Measurements from ENCODE around the gene MAP1LC3B2. TPM values are rescaled to one million over a fixed set of nuclear protein-coding genes. Genes with fewer than 3 reads are reported as not detected.

Gene MAP1LC3B2
- total RNA-seq, 1 experiment from 2014 or later: 0.97 TPM

GRCh38 chr12:116538076-116538591 lies 21.0 kb upstream of the MAP1LC3B2 start:
- CTCF ChIA-PET: no interaction called here
- no TSS peak for BruUV-seq (replicated peaks)
- Mint-ChIP-seq H3K27ac (ENCODE audit: unreplicated experiment) (no peak overlapping the region), H3K27me3 (ENCODE audit: unreplicated experiment) (peaks cover 53% of the 10 kb centered on the region), H3K4me1 (ENCODE audit: low read depth, unreplicated experiment) (peaks cover 9% of the 10 kb centered on the region), H3K4me3 (ENCODE audit: low read depth, unreplicated experiment) (no peak overlapping the region), H3K36me3 (ENCODE audit: insufficient read depth, unreplicated experiment) (peaks cover 16% of the 10 kb centered on the region), H3K9me3 (ENCODE audit: low read depth, unreplicated experiment) (no peaks in the 10 kb centered on the region)
- no peak for TF ChIP-seq CTCF (IDR thresholded peaks at IDR 0.05; ENCODE audit: unreplicated experiment)
- no peak for DNase-seq
- intact Hi-C loops (cut with micrococcal nuclease; ENCODE audit: unreplicated experiment): no loop called here

DNA sequence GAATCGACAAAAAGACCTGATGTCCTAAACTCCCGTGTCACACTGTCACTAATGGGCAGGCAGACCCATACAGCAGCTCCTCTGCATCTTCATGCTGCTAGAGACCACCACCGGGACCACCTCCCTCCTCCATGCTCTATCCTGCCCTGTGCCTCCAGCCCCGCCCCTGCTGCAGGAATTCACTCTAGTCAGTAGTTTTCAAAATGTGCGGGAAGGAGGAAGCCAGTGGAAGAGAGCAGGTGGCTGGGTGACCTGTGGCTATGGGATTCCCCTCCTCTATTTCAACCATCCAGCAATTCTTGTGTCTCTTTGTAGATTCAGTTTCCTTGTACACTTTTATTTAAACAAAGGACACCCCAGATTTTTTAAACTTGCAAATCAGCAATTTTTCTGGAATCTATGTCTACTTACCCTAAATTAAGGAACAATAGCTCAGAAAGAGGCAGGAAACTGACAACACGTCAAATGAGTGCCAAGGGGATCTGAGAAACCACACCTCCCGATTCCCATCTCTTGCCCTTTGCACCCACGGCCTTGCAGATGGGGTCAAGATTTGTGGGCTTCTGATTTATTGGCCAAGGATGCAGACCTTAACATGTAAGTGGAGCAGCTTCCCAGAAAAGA lies 20.4 kb upstream of the MAP1LC3B2 start:
- intact Hi-C loops (cut with micrococcal nuclease; ENCODE audit: unreplicated experiment): no loop called here
- CTCF ChIA-PET: no interaction called here
- Mint-ChIP-seq H3K4me3 (ENCODE audit: low read depth, unreplicated experiment) (no peak overlapping the region), H3K27me3 (ENCODE audit: unreplicated experiment) (peaks cover 59% of the 10 kb centered on the region), H3K36me3 (ENCODE audit: insufficient read depth, unreplicated experiment) (peaks cover 10% of the 10 kb centered on the region), H3K4me1 (ENCODE audit: low read depth, unreplicated experiment) (peaks cover 9% of the 10 kb centered on the region), H3K9me3 (ENCODE audit: low read depth, unreplicated experiment) (no peaks in the 10 kb centered on the region), H3K27ac (ENCODE audit: unreplicated experiment) (no peak overlapping the region)
- DNase-seq: no peak
- no TSS peak for BruUV-seq (replicated peaks)
- TF ChIP-seq CTCF (IDR thresholded peaks at IDR 0.05; ENCODE audit: unreplicated experiment): no peak

DNA sequence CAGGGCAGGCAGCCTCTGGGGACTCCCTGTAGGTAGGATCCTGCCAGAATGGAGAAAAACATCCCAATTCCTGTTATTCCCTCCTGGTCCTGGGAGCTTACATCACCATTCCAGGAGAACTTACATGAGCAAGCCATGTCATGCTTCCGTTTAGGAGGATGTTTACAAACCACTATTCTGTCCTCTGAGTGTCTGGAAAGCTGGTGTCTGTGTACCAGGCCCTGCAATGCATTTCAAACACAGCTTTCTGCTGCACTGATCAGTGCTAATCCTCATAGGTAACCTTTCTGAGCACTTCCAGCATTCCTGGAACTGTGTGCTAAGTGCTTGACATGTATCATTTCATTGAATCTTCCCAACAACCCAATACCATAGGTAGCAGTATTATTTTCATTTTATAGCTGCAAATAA lies 19.8 kb upstream of the MAP1LC3B2 start:
- no peak for DNase-seq
- intact Hi-C loops (cut with micrococcal nuclease; ENCODE audit: unreplicated experiment): no loop called here
- peaks cover 6% of the 10 kb centered on the region for H3K4me1 Mint-ChIP-seq (ENCODE audit: low read depth, unreplicated experiment)
- TF ChIP-seq CTCF (IDR thresholded peaks at IDR 0.05; ENCODE audit: unreplicated experiment): no peak
- peaks cover 54% of the 10 kb centered on the region for H3K27me3 Mint-ChIP-seq (ENCODE audit: unreplicated experiment)
- no peak overlapping the region for H3K4me3 Mint-ChIP-seq (ENCODE audit: low read depth, unreplicated experiment)
- CTCF ChIA-PET: no interaction called here
- BruUV-seq (replicated peaks): no TSS peak
- no peaks in the 10 kb centered on the region for H3K9me3 Mint-ChIP-seq (ENCODE audit: low read depth, unreplicated experiment)
- H3K27ac Mint-ChIP-seq (ENCODE audit: unreplicated experiment): no peak overlapping the region
- H3K36me3 Mint-ChIP-seq (ENCODE audit: insufficient read depth, unreplicated experiment): peaks cover 4% of the 10 kb centered on the region

DNA sequence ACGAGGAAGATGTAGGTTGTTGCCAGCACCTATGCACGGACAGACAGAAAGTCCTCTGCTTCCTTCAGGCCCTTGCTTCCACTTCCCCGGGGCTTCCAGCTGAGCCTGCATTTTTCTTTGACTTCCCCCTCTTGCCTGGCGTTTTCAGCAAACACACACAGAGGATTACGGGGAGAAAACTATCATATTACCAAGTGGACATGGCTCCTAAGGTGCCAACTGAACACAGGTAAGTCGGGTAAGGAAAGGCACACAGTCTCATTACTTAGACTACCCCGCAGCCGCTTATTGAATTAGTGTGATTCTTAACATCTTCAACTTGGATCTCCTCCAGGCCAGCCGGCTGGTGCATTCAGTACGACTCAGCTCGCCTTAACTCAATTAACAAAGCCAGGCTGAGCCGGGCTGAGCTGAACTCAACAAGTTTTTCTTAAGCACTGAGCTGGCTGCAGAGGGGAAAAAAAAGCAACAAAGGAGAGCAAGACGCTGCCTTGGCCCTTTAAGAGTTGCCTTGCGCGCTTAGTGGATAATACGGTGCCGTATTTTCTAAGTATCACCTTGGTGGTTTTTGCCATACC lies 19.2 kb upstream of the MAP1LC3B2 start:
- no TSS peak for BruUV-seq (replicated peaks)
- H3K4me3 Mint-ChIP-seq (ENCODE audit: low read depth, unreplicated experiment): no peak overlapping the region
- no peaks in the 10 kb centered on the region for H3K4me1 Mint-ChIP-seq (ENCODE audit: low read depth, unreplicated experiment)
- no peak for DNase-seq
- H3K36me3 Mint-ChIP-seq (ENCODE audit: insufficient read depth, unreplicated experiment): no peaks in the 10 kb centered on the region
- H3K27ac Mint-ChIP-seq (ENCODE audit: unreplicated experiment): no peak overlapping the region
- CTCF ChIA-PET: no interaction called here
- no peaks in the 10 kb centered on the region for H3K9me3 Mint-ChIP-seq (ENCODE audit: low read depth, unreplicated experiment)
- TF ChIP-seq CTCF (IDR thresholded peaks at IDR 0.05; ENCODE audit: unreplicated experiment): no peak
- intact Hi-C loops (cut with micrococcal nuclease; ENCODE audit: unreplicated experiment): no loop called here
- H3K27me3 Mint-ChIP-seq (ENCODE audit: unreplicated experiment): peaks cover 47% of the 10 kb centered on the region
